GM19099 (cell line): ENCODE measurements around the gene PHKG1.

Source experiments
- POLR2A ChIP-seq: IDR thresholded peaks from 3 replicates; pipeline ENCODE4 v1.6.1; 2011; ENCODE audit warnings: low read depth; ENCODE audit not compliant: insufficient read length; ENCODE audit errors: extremely low read depth

PHKG1 gene

DNA sequence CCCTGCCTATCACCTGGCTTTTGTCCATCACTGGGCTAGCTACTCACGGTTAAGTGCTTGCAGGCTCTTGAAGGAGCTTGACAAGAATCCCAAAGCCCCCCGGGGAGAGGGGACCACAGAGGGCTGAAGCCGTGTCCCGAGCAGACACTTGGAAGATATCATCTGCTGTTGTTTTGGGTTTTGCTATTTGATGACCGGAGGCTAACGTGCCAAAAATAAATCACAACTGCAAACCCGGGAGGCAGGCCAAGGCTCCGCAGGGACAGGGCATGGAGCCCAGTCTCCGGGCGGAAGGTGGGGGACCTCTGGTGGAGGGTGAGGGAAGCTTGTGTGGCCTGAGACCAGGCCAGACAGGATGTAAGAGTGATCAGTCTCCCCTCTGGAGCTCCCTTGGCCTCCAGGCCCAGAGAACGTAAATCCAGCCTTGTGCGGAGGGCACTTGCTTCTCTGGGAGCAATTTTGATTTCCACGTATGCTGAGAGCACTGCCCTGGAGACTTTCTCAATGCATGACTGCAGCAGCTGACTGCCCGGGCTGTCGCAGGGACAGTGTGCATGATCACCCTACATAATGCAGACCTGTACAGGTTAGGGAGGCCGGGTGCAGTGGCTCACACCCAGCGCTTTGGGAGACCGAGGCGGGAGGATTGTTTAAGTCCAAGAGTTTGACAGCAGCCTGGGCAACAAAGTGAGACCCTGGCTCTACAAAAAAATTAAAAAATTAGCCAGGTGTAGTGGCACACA, at the start of gene PHKG1:
PHKG1 (minus strand) TSS at position 164 of the 743 bp plus-strand sequence. CDS start 4,011 bp downstream, outside the sequence.
- TF ChIP-seq POLR2A: no peak

DNA sequence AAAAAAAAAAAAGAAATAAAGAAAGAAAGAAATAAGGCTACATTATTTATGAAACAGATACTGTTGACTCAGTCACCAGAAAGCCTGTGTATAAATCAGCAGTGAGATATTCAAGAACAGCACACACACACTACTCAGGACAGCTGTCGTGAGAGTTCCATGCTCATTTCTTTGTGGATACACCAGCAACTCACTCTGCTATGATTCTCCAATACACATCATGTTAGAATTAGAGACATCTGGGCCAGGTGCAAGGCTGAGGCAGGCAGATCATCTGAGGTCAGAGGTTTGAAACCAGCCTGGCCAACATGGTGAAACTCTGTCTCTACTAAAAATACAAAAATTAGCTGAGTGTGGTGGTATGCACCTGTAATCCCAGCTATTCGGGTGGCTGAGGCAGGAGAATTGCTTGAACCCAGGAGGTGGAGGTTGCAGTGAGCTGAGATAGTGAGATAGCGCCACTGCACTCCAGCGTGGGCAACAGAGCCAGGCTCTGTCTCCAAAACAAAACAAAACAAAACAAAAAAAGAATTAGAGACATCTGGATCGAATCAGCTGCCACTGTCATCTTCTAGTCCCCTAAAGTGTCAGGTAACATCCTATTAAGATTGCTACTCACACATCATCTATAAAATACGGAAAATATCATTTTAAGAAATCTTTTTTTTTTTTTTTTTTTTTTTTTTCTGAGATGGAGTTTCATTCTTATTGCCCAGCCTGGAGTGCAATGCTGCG, 34.7 kb upstream of the PHKG1 start:
- TF ChIP-seq POLR2A: no peak

DNA sequence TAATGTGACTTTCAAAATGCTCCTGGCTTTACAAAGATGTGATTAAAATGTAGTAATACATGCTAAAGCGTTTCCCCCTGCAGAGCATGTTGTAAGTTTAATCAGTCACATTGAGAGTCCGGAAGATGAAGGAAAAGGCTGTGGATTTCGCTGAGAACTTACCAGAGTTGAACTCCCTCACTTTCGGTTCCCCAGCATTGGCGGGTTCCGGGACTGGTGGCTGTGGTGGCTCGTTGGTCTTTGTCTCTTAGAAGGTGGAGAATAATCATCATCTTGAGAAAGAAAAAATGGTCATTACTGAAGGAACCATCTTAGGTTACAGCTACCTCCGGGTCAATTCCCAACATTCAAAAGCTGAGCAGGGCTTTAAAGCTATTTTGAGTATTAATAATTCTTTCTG, 33.1 kb upstream of the PHKG1 start:
- no peak for TF ChIP-seq POLR2A

DNA sequence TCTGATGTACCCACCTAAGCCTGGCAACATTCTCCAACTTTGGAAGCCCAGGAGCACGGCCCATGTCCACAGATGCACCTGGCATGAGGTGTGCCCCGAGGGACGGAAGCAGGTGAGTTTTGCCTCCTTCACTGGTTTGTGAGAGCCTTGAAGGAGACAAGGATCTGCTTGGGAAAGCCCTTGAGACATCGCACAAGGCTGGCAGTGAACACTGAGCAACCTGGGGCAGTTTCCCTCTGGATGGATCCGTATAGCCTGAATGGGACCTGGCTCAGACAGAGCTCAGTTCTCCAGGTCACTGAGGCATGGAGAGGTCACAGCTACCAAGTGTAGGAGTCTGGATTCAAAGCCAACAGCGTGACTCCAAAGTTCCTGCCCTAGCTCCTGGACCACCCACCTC, 32.2 kb upstream of the PHKG1 start:
- no peak for TF ChIP-seq POLR2A

DNA sequence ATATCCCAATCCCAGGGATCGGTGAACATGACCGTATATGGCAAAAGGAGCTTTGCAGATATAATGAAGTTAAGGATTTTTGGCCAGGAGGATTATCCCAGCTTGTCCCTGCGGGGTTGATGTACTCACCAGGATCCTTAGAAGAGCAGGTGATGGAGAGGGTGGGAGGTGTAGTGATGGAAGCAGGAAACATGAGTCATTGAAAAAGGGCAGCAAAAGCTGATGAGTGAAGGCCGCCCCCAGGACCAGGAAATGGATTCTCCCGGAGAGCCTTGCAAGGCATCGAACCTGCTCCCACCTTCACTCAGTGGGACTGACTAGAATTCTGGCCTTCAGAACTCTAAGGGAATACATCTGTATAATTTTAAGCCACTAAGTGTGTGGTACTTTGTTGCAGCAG, 28.7 kb upstream of the PHKG1 start:
- TF ChIP-seq POLR2A: no peak

DNA sequence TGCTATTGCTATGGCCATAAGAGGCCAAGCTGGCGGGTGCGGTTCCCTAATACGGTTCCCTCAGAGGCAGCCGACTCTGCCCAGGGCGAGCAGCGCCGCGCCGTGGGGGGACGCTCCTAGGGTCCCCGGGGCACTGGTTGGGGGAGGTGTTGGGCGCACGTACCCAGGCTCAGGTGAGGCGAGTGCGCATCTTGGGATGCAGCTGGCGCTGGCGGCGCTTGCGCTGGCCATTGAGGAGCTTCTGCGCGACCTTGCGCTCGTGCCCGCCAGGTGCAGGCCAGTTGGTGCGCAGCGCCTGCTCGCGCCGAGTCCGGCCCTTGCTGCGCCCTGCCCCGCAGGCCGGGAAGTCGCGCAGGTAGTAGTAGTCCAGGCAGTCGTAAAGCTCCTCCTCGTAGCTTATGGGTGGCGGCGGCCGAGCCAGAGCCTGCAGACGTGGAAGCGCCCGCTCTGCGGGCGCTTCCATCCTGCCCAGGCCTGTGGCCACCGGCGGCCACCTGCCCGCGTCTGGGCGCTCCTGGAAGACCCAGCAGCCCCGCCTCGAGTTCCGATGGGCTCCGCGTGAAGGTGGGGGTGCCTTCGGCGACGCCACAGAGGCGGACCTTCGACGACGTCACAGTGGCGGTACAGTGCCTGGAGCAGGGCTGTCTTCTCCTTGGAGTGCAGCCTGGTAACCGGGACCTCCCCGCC, 23.2 kb upstream of the PHKG1 start, which contains the start of gene NUPR2:
NUPR2 (minus strand) TSS at position 566 of the 687 bp plus-strand sequence; CDS start at position 463, 103 bp downstream.
- no peak for TF ChIP-seq POLR2A

DNA sequence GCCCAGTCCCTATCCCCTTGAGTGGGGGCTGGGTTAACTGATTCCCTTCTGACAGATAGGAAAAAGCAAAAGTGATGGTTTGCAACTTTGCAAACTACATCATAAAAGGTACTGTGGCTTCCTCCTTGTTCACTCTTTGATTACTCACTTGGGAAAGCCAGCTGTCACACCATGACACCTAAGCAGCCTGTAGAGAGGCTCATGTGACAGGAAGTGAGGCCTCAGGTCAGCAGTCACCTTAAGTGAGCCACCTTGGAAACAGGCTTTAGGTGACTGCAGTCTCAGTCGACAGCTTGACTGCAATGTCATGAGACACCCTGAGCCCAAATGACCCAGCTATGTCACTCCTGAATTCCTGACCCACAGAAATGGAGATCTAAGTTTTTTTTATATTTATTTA, 17.9 kb upstream of the PHKG1 start:
- no peak for TF ChIP-seq POLR2A

DNA sequence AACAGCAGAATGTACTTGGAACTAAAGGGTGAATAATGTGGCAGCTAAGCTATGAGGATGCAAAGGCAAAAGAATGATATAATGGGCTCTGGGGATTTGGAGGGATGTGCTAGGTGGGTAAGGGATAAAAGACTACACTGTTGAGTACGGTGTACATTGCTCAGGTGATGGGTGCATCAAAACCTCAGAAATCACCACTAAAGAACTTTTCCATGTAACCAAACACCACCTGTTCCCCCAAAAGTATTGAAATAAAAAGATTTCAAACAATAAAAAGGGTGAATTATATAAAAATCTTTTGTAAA, 15.2 kb upstream of the PHKG1 start:
- TF ChIP-seq POLR2A: no peak

DNA sequence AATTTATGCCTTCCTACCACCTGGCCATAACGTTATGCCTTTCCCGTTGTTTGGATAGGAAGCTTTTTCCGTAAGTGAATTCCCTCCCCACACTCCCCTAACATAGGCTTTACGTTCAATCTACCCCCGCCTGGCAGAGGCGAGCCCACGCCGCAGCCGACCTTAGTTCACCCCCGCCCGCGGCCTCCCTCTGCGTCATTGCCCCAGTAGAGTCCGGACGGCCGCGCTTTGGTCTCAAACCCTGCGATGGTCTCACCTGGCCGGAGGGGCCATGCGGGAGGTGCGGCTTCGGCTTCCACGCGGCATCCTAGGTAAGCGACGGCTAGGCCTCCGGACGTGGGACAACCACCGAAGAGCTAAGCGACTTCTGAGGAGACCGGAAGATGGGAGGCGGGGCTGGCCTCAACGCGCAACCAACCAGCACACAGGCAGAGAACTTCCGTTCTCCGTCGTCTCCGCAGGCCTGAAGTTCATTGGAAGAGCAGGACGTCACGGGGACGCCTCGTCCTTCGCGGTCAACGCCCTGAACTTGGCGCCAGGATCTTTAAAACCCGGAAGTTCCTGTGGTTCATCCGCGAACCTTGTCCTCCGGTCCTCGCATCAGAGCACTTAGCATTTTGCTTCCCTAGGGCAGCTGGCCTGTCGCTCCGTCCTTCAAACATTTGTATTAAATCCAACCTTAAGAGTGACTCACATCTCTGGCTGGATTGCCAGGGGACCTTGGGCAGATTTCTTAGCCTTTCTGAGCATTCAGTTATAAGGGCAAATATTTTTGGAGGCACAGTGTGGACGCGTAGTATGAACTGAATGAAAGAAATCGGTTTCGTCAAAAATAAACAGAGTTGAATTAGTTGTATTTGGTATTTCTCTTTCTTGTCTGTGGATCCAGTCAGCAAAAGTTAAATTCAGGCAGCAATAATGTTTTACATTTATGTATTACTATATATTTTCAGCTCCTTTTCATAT, 13.6 kb upstream of the PHKG1 start, which contains the start of gene CHCHD2:
CHCHD2 (minus strand) TSS at position 369 of the 966 bp plus-strand sequence; CDS start at position 306, 63 bp downstream.
- TF ChIP-seq POLR2A: peak; percentile 79

DNA sequence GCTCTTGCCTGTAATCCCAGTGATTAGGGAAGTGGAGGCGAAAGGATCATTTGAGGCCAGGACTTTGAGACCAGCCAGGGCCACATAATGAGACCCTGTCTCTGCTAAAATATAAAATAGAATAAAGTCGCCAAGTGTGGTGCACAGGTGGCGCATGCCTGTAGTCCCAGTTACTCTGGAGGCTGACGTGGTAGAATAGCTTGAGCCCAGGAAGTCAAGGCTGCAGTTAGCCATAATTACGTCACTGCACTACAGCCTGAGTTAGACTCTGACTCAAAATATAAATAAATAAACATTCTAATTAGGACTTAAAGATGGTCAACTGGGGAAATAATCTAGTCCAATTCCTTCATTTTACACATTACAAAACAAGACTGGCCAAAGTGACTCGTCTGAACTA, 12.8 kb upstream of the PHKG1 start:
- no peak for TF ChIP-seq POLR2A

DNA sequence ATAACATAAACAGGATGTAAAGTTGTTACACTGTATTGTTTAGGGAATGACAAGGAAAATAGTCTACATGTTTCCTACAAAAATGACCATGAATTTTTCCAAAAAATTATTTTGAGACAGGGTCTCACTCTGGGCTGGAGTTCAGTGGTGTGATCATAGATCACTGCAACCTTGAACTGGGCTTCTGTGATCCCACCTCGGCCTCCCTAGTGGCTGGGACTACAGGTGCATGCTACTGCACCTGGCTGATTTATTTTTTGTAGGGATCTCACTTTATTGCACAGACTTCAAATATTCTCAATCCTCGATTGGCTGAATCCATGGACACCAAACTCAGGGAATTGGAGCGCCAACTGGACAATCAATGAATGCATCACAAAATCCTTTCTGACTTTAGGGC, 6.9 kb upstream of the PHKG1 start:
- no peak for TF ChIP-seq POLR2A

DNA sequence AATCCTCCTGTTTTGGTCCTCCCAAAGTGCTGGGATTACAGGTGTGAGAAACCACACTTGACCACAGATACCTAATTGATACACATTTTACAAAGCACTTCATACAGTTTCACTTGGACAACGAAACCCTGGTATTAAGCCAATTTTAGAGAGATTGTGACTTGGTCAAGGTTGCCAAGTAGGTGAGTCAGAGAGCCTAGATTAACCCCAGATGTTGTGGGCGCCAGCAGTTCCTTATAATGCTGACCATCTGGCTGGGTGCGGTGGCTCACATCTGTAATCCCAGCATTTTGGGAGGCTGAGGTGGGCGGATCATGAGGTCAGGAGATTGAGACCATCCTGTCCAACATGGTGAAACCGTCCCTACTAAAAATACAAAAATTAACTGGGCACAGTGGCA, 4.9 kb upstream of the PHKG1 start:
- TF ChIP-seq POLR2A: no peak

DNA sequence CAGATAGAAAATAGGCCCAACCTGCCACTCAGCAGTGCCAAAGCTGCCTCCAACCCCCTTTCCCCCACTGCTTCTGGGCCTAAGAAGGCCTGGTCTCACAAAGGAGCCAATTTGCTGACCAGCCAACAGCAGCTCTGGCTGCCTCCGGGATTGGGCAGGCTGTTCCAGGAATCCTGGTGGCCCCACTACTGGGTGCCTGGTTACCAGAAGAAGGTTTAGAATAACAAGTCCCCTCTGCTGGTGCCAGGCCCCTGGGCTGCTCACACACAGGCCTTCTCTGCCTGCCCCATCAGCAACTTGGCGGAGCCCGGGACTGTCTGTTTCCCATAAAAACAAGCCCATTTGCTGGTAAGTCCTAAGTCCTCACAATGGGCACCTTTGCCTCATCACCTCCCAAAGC, 1.2 kb downstream of the PHKG1 start:
- TF ChIP-seq POLR2A: no peak

DNA sequence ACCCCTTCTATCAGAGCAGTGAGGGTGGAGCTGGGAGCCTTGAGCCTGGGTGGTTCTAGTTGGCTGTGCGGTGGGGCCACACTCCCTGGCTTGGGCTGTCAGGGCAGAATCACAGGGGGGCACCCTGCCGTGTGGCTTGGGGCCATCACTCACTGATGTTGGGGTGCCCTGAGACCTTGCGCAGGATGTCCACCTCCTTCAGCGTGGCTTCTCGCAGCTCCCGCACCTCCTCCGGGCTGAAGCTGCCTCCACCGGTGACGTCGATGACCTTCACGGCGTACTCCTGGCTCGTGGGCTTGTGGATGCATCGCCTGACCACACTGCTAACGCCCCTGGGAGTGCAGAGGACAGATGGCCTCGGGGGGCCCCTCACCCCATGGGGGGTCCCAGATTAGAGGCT, 5.3 kb downstream of the PHKG1 start:
- no peak for TF ChIP-seq POLR2A
